Fibroblast of mammary gland (primary cell): ENCODE results near the gene SCN7A.

Experiments
- DNase-seq: peaks from one replicate; pipeline ENCODE4 v3.0.0-alpha.2; 2010; ENCODE audit warnings: low read depth
- H3K4me3 ChIP-seq: 2 replicates; pipeline ENCODE4 v1.5.1; 2011; ENCODE audit warnings: low read depth, mild to moderate bottlenecking, low read length, moderate library complexity; ENCODE audit not compliant: control insufficient read depth
- CTCF ChIP-seq: conservative IDR thresholded peaks from 2 replicates; pipeline ENCODE4 v1.5.1; 2011; ENCODE audit warnings: low read depth, low read length, inconsistent platforms; ENCODE audit not compliant: control insufficient read depth, insufficient read depth

Gene SCN7A

GRCh38 chr2:166454006-166454595, 39.9 kb downstream of the SCN7A start:
- no peak for DNase-seq
- no peak for TF ChIP-seq CTCF
- H3K4me3 ChIP-seq = no peak overlapping the region

GRCh38 chr2:166451468-166451867, 42.6 kb downstream of the SCN7A start:
- DNase-seq = peak; percentile 3
- no peak for TF ChIP-seq CTCF
- H3K4me3 ChIP-seq = no peak overlapping the region

- no peak for DNase-seq
Observed at GRCh38 chr2:166449439-166449838, 44.6 kb downstream of the SCN7A start.

GRCh38 chr2:166448106-166448505, 45.9 kb downstream of the SCN7A start:
- DNase-seq = no peak
- TF ChIP-seq CTCF = no peak
- no peak overlapping the region for H3K4me3 ChIP-seq

More at GRCh38 chr2:166449439-166449838, 44.6 kb downstream of the SCN7A start:
- H3K4me3 ChIP-seq = no peak overlapping the region
- TF ChIP-seq CTCF = no peak

- TF ChIP-seq CTCF = no peak
Observed at GRCh38 chr2:166444306-166444705, 49.7 kb downstream of the SCN7A start.

GRCh38 chr2:166440313-166440712, 53.7 kb downstream of the SCN7A start:
- no peak for DNase-seq
- H3K4me3 ChIP-seq = no peak overlapping the region
- TF ChIP-seq CTCF = no peak

More at GRCh38 chr2:166444306-166444705, 49.7 kb downstream of the SCN7A start:
- no peak overlapping the region for H3K4me3 ChIP-seq
- no peak for DNase-seq

GRCh38 chr2:166439078-166439477, 55.0 kb downstream of the SCN7A start:
- TF ChIP-seq CTCF = no peak
- DNase-seq = no peak
- H3K4me3 ChIP-seq = no peak overlapping the region
